HCT116 (cell line): ENCODE data around the gene SLC18A2. TPM values are rescaled to one million over a fixed set of nuclear protein-coding genes. Genes with fewer than 3 reads are reported as not detected.

Experiments used
- ATAC-seq: fragments of 200-7000 bp; cut with Tn5 transposase; 2 replicates; pipeline ENCODE4 v1.9.1; 2020; ENCODE audit warnings: mild to moderate bottlenecking, moderate library complexity
- BruUV-seq: library from RNA; stranded (reverse); fragments of 400-500 nt; replicated peaks from 2 replicates; lab custom pipeline; 2021; lab: Mats Ljungman, UMichigan
- CTCF ChIA-PET: fragments of 300-600 bp; sonication (Branson Sonifier 250); formaldehyde crosslinking; loops from one replicate; lab custom pipeline; 2021; ENCODE audit warnings: antibody characterized with exemption; lab: Charles Lee
- POLR2A ChIA-PET: fragments of 300-600, 350-600 bp; sonication (Branson Sonifier 250); formaldehyde crosslinking; loops from one replicate; lab custom pipeline; 2021; ENCODE audit warnings: antibody characterized with exemption; lab: Charles Lee
- RAD21 ChIA-PET, 2 experiments: fragments of 300-600 bp; sonication (Branson Sonifier 250); formaldehyde crosslinking; loops; one replicate each; lab custom pipeline; 2023; ENCODE audit warnings: low total read pairs in 2 of 2; ENCODE audit not compliant: uncharacterized antibody in 2 of 2, unreplicated experiment in 2 of 2, low non-redundant PET in 1 of 2; lab: Charles Lee
- DNase-seq: peaks from one replicate; pipeline ENCODE4 v3.0.0-alpha.2; 2010; ENCODE audit warnings: low read depth, low spot score
- H2AFZ ChIP-seq: fragments of 200-600 bp; shearing (Covaris generic), sonication (generic); 2 replicates; pipeline ENCODE4 v1.6.1; 2017; ENCODE audit warnings: low read depth, mixed run types, mixed read lengths, antibody characterized with exemption, low read length; ENCODE audit not compliant: poor library complexity, severe bottlenecking
- H3K27ac ChIP-seq: 2 replicates; pipeline ENCODE4 v1.5.1; 2012; ENCODE audit warnings: low read depth, low read length
- H3K27me3 ChIP-seq: fragments of 200-600 bp; sonication (generic); 2 replicates; pipeline ENCODE4 v1.6.1; 2016; ENCODE audit warnings: mixed run types, low read length, mixed read lengths; ENCODE audit not compliant: insufficient read depth
- H3K36me3 ChIP-seq, 2 experiments: fragments of 200-500 bp in 1 of 2; fragments of 200-600 bp in 1 of 2; sonication (Bioruptor generic) in 1 of 2; sonication (generic) in 1 of 2; 2 replicates each; pipeline versions ENCODE4 v1.5.1 to v1.6.1; 2014 to 2016; ENCODE audit warnings: low read length in 2 of 2, inconsistent platforms in 1 of 2, mixed read lengths in 1 of 2, mixed run types in 1 of 2; ENCODE audit not compliant: insufficient read depth in 2 of 2, control insufficient read depth in 1 of 2
- H3K4me1 ChIP-seq, 2 experiments: fragments of 200-600 bp in 1 of 2; sonication (generic) in 1 of 2; 2 replicates each; pipeline versions ENCODE4 v1.5.1 to v1.6.1; 2012 to 2017; ENCODE audit warnings: low read length in 2 of 2, inconsistent platforms in 1 of 2, mild to moderate bottlenecking in 1 of 2, mixed read lengths in 1 of 2, mixed run types in 1 of 2, moderate library complexity in 1 of 2; ENCODE audit not compliant: insufficient read depth in 2 of 2, control insufficient read depth in 1 of 2
- H3K4me2 ChIP-seq: fragments of 200-600 bp; sonication (generic); 2 replicates; pipeline ENCODE4 v1.6.1; 2017; ENCODE audit warnings: mixed run types, low read length, mixed read lengths
- H3K4me3 ChIP-seq, 2 experiments: fragments of 200-600 bp in 1 of 2; sonication (generic) in 1 of 2; replicated peaks in 1 of 2; 2 replicates each; pipeline ENCODE4 v1.5.1; 2011 to 2016; ENCODE audit warnings: low read length in 2 of 2, control low read depth in 1 of 2, low read depth in 1 of 2, mild to moderate bottlenecking in 1 of 2, mixed read lengths in 1 of 2, mixed run types in 1 of 2
- H3K79me2 ChIP-seq: fragments of 200-600 bp; sonication (generic); 2 replicates; pipeline ENCODE4 v1.6.1; 2017; ENCODE audit warnings: mild to moderate bottlenecking, mixed run types, low read length, moderate library complexity, mixed read lengths; ENCODE audit not compliant: insufficient read depth
- H3K9ac ChIP-seq: fragments of 200-600 bp; sonication (generic); 2 replicates; pipeline ENCODE4 v1.6.1; 2016; ENCODE audit warnings: low read length, mixed read lengths
- H3K9me2 ChIP-seq: fragments of 200-600 bp; sonication (generic), shearing (Covaris generic); 2 replicates; pipeline ENCODE4 v1.6.1; 2017; ENCODE audit warnings: mixed run types, mild to moderate bottlenecking, moderate library complexity; ENCODE audit not compliant: insufficient read depth
- H3K9me3 ChIP-seq, 2 experiments: fragments of 200-500 bp in 1 of 2; fragments of 200-600 bp in 1 of 2; sonication (Bioruptor generic) in 1 of 2; sonication (generic) in 1 of 2; 2 replicates each; pipeline ENCODE4 v1.6.1; 2014 to 2017; ENCODE audit warnings: low read length in 2 of 2, mixed read lengths in 2 of 2, inconsistent platforms in 1 of 2, low read depth in 1 of 2, mild to moderate bottlenecking in 1 of 2, mixed run types in 1 of 2, moderate library complexity in 1 of 2; ENCODE audit not compliant: control insufficient read depth in 1 of 2, insufficient read depth in 1 of 2
- H4K20me1 ChIP-seq: fragments of 200-600 bp; sonication (generic), shearing (Covaris generic); 2 replicates; pipeline ENCODE4 v1.6.1; 2017; ENCODE audit warnings: mixed run types, mild to moderate bottlenecking, moderate library complexity; ENCODE audit not compliant: insufficient read depth
- CEBPB ChIP-seq: IDR thresholded peaks from 2 replicates; pipeline ENCODE4 v1.6.1; 2012; ENCODE audit warnings: low read depth
- EGR1 ChIP-seq: IDR thresholded peaks from 2 replicates; pipeline ENCODE4 v1.6.1; 2012; ENCODE audit warnings: low read depth
- ELF1 ChIP-seq: IDR thresholded peaks from 2 replicates; pipeline ENCODE4 v1.6.1; 2012; ENCODE audit warnings: low read depth, borderline replicate concordance
- EZH2 ChIP-seq: fragments of 200-600 bp; sonication (generic); IDR thresholded peaks from 2 replicates; pipeline ENCODE4 v1.6.1; 2017; ENCODE audit warnings: antibody characterized with exemption, mixed run types
- EZH2phosphoT487 ChIP-seq: fragments of 200-600 bp; IDR thresholded peaks from 2 replicates; pipeline ENCODE4 v1.6.1; 2018; ENCODE audit warnings: antibody characterized with exemption, borderline replicate concordance
- JUND ChIP-seq: IDR thresholded peaks from 2 replicates; pipeline ENCODE4 v1.6.1; 2012
- MAX ChIP-seq: IDR thresholded peaks from 2 replicates; pipeline ENCODE4 v1.6.1; 2012
- POLR2A ChIP-seq: IDR thresholded peaks from 2 replicates; pipeline ENCODE4 v1.7.0; 2011; ENCODE audit warnings: borderline replicate concordance; ENCODE audit not compliant: insufficient read depth, insufficient read length; ENCODE audit errors: extremely low read depth
- POLR2AphosphoS5 ChIP-seq: IDR thresholded peaks from 2 replicates; pipeline ENCODE4 v1.6.1; 2011; ENCODE audit warnings: mild to moderate bottlenecking, low read depth, low read length, moderate library complexity
- RAD21 ChIP-seq: IDR thresholded peaks from 2 replicates; pipeline ENCODE4 v1.6.1; 2012; ENCODE audit warnings: low read depth, mild to moderate bottlenecking
- REST ChIP-seq: IDR thresholded peaks from 2 replicates; pipeline ENCODE4 v1.6.1; 2012; ENCODE audit warnings: low read depth
- SP1 ChIP-seq: IDR thresholded peaks from 2 replicates; pipeline ENCODE4 v1.6.1; 2012; ENCODE audit warnings: low read depth
- ZFX ChIP-seq: fragments of 450-650 bp; IDR thresholded peaks from 2 replicates; pipeline ENCODE4 v1.6.1; 2017
- ZNF274 ChIP-seq: fragments of 200-500 bp; sonication (Bioruptor generic); IDR thresholded peaks from 2 replicates; pipeline ENCODE4 v1.6.1; 2014; ENCODE audit warnings: mild to moderate bottlenecking, low read depth, low read length, inconsistent platforms
- intact Hi-C: fragments of 100-400 bp; cut with micrococcal nuclease; formaldehyde crosslinking; loops from 2 replicates; pipeline ENCODE4 v1.10.0; 2022
- total RNA-seq: library from RNA; stranded (reverse); gene quantifications from one replicate; pipeline ENCODE4 v1.2.1, GENCODE V29; 2021; ENCODE audit not compliant: unreplicated experiment

The SLC18A2 gene
- total RNA-seq, 1 experiment from 2014 or later: not detected

- ChIA-PET POLR2A (no interaction called here), RAD21 (no interaction called here), CTCF (interaction anchor here (1.0 to 5.0 kb wide), 3 partner anchors 104 to 228 kb away, joined by 3 to 120 read pairs (median 21); no protein-coding TSS in a partner anchor)
- Histone ChIP-seq H4K20me1 (no peaks in the 10 kb centered on the region), H3K9me2 (no peaks in the 10 kb centered on the region), H3K4me1 (peaks cover 0 to 11% of the 10 kb centered on the region in 2 experiments; a peak in 1 of 4 replicates), H3K79me2 (no peaks in the 10 kb centered on the region), H3K9me3 (no peaks in the 10 kb centered on the region), H3K27me3 (peaks cover 11% of the 10 kb centered on the region; the same call in 1 of the 2 replicates), H2AFZ (no peak overlapping the region), H3K27ac (no peak overlapping the region), H3K36me3 (no peaks in the 10 kb centered on the region), H3K4me2 (no peak overlapping the region), H3K9ac (no peak overlapping the region), H3K4me3 (no peak overlapping the region)
- no peak for TF ChIP-seq RAD21
- TF ChIP-seq REST: no peak
- TF ChIP-seq JUND: no peak
- no peak for TF ChIP-seq POLR2A
- no peak for TF ChIP-seq ZFX
- no peak for TF ChIP-seq EGR1
- TF ChIP-seq MAX: no peak
- TF ChIP-seq ZNF274: no peak
- TF ChIP-seq EZH2: no peak
- TF ChIP-seq CEBPB: no peak
- no peak for TF ChIP-seq EZH2phosphoT487
- TF ChIP-seq ELF1: no peak
- TF ChIP-seq SP1: no peak
- no peak for TF ChIP-seq POLR2AphosphoS5
- DNase-seq: no peak
- ATAC-seq: no peak
- BruUV-seq: no TSS peak
- intact Hi-C loops: no loop called here
Observed at GRCh38 chr10:117215079-117215478, 25.8 kb upstream of the SLC18A2 start.
